Bronchial epithelial cell (primary cell): ENCODE results near the gene MVD. TPM values are rescaled to one million over a fixed set of nuclear protein-coding genes. Genes with fewer than 3 reads are reported as not detected.
A peak's percentile ranks its signal among the peaks of the same experiment; 100 is the strongest.

Source experiments
- DNase-seq: peaks from one replicate; pipeline ENCODE4 v3.0.0-alpha.2; 2010; ENCODE audit warnings: low read depth
- FAIRE-seq: peaks from 2 replicates; lab custom pipeline; 2011; peaks lifted over from hg19 to GRCh38; lab: Jason Lieb, UNC
- H3K27me3 ChIP-seq: 2 replicates; pipeline ENCODE4 v1.5.1; 2011; ENCODE audit warnings: low read length; ENCODE audit not compliant: control insufficient read depth, insufficient read depth
- H3K36me3 ChIP-seq: 2 replicates; pipeline ENCODE4 v1.5.1; 2011; ENCODE audit warnings: low read length; ENCODE audit not compliant: control insufficient read depth, insufficient read depth
- H3K4me3 ChIP-seq: 2 replicates; pipeline ENCODE4 v1.5.1; 2011; ENCODE audit warnings: mild to moderate bottlenecking, low read depth, low read length, control low read depth
- CTCF ChIP-seq: IDR thresholded peaks from 2 replicates; pipeline ENCODE4 v1.5.1; 2011; ENCODE audit warnings: mild to moderate bottlenecking, moderate library complexity, low read length, control low read depth, inconsistent platforms; ENCODE audit not compliant: insufficient read depth, severe bottlenecking
- total RNA-seq: library from RNA; depleted of rRNA; stranded (reverse); fragments of >200 nt; gene quantifications from 2 replicates; pipeline ENCODE4 v1.2.1, GENCODE V29; 2014

The MVD gene
- total RNA-seq, 1 donor from 2014 or later = 56.6 TPM

- Histone ChIP-seq H3K36me3 (no peaks in the 10 kb centered on the region), H3K4me3 (no peak overlapping the region), H3K27me3 (no peaks in the 10 kb centered on the region)
- no peak for TF ChIP-seq CTCF
- FAIRE-seq = no peak
- no peak for DNase-seq
Measured at GRCh38 chr16:88690341-88691128, 27.6 kb upstream of the MVD start.

DNA sequence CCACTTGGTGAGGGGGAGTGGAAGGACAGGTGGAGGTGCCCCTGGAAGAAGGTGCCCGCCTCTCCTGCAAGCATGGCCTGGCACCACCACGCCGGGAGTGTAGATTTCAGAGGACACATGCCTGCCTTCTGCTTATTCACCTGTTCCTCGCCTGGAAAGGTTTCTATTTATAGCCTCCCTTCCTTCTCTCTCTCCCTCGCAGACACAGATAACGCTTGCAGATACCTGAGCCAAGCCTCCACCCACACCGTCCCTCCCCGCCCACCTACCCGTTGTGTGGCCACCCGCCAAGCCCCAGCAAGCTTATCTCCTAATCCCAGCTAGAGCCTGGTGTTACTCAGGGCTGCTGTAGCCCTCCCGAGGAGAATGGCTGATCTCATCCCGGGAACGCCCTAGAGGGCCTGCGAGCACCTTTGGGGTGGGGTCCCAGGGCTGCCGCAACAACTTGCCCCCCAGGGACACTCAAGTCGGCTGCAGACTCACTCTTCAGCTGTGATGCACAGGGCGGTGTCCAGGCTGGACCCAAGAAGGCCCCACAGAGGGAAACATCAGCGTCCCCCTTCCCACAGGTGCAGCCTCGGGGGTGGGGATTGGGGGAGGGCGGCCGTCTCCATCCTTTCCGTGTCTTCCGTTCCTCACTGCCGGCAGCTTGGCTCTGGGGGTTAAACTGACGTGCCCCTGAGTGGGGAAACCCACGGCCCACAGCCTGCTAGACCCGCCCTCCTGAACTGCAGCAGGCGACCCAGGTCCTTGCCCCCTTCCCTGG lies 25.3 kb upstream of the MVD start:
- no peak for TF ChIP-seq CTCF
- Histone ChIP-seq H3K36me3 (no peaks in the 10 kb centered on the region), H3K4me3 (no peak overlapping the region), H3K27me3 (no peaks in the 10 kb centered on the region)
- FAIRE-seq (no peak), DNase-seq (peak; percentile 74)

- H3K27me3 ChIP-seq = no peaks in the 10 kb centered on the region
- no peak for FAIRE-seq
Measured at GRCh38 chr16:88687676-88688012, 24.8 kb upstream of the MVD start.

DNA sequence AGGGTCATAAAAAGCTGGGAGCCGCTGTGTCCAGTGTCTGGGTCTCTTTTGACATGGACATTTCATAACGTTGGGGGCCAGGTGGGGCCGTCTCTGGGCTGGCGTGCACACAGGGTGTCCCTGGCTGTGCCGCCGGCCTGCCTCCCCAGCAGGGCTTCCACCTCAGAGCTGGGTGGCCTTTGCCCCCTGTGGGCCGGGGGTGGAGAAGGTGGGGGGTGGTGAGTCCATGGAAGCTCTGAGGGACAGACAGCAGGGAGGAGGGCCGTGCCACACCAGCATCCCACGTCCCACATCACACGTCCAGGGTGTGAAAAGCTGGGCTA lies 24.3 kb upstream of the MVD start:
- FAIRE-seq = no peak
- no peak for TF ChIP-seq CTCF
- H3K27me3 ChIP-seq = no peaks in the 10 kb centered on the region

More at GRCh38 chr16:88687676-88688012, 24.8 kb upstream of the MVD start:
- Histone ChIP-seq H3K4me3 (no peak overlapping the region), H3K36me3 (no peaks in the 10 kb centered on the region)
- TF ChIP-seq CTCF = no peak
- DNase-seq = no peak

GRCh38 chr16:88686439-88687253 lies 23.8 kb upstream of the MVD start, which contains the start of gene SNAI3:
Gene SNAI3, minus strand, starts transcription at chr16:88686507. Its CDS starts 101 bp downstream, at chr16:88686406.
- no peak for FAIRE-seq
- H3K4me3 ChIP-seq = peak within 1 kb of the TSS; percentile 49
- peaks cover 3% of the 10 kb centered on the region for H3K27me3 ChIP-seq
- DNase-seq = peak; percentile 52
- no peak for TF ChIP-seq CTCF
- H3K36me3 ChIP-seq = no peaks in the 10 kb centered on the region

More for the DNA sequence above, 24.3 kb upstream of the MVD start:
- Histone ChIP-seq H3K4me3 (no peak overlapping the region), H3K36me3 (no peaks in the 10 kb centered on the region)
- DNase-seq = no peak
